Stomach (tissue), 9 donors: ENCODE results near the gene AMPD3. TPM values are rescaled to one million over a fixed set of nuclear protein-coding genes. Genes with fewer than 3 reads are reported as not detected.
A peak's percentile ranks its signal among the peaks of the same experiment; 100 is the strongest.

Experiments
- DNase-seq, 2 donors: peaks; one replicate each; pipeline versions ENCODE4 v3.0.0 to v3.0.0-alpha.2; 2013 to 2019
- H3K27ac ChIP-seq, 5 donors: fragments of 200-600 bp in 4 of 5; sonication (generic) in 4 of 5; one replicate each; pipeline ENCODE4 v1.5.1; 2013 to 2019; ENCODE audit warnings: mild to moderate bottlenecking in 1 of 5, moderate library complexity in 1 of 5
- H3K27me3 ChIP-seq, 3 donors: fragments of 200-600 bp; sonication (generic); one replicate each; pipeline ENCODE4 v1.5.1; 2017 to 2019; ENCODE audit warnings: mixed run types in 1 of 3
- H3K36me3 ChIP-seq, 4 donors: fragments of 200-600 bp; sonication (generic); 1 replicate in 3 of 4; 2 replicates in 1 of 4; pipeline ENCODE4 v1.5.1; 2016 to 2019
- H3K4me1 ChIP-seq, 4 donors: fragments of 200-600 bp; sonication (generic); one replicate each; pipeline ENCODE4 v1.5.1; 2016 to 2019
- H3K4me3 ChIP-seq, 4 donors: fragments of 200-600 bp; sonication (generic) in 3 of 4; one replicate each; pipeline ENCODE4 v1.5.1; 2016 to 2019; ENCODE audit warnings: mild to moderate bottlenecking in 1 of 4
- H3K9me3 ChIP-seq, 4 donors: fragments of 200-600 bp; sonication (generic); one replicate each; pipeline ENCODE4 v1.5.1; 2016 to 2019
- EP300 ChIP-seq: sonication (generic); formaldehyde crosslinking; IDR thresholded peaks from one replicate; pipeline ENCODE4 v1.6.1; 2017; ENCODE audit warnings: antibody characterized with exemption
- POLR2A ChIP-seq, 4 donors: fragments of 450-650 bp; IDR thresholded peaks; one replicate each; pipeline ENCODE4 v1.6.1; 2016; ENCODE audit warnings: antibody characterized with exemption in 4 of 4, control low read depth in 2 of 4, mild to moderate bottlenecking in 1 of 4, moderate library complexity in 1 of 4
- POLR2AphosphoS5 ChIP-seq, 3 donors: sonication (generic); formaldehyde crosslinking; IDR thresholded peaks; one replicate each; pipeline ENCODE4 v1.6.1; 2016; ENCODE audit warnings: antibody characterized with exemption in 3 of 3
- WGBS, 5 donors: extraction: QIAGEN DNeasy Blood & Tissue Kit in 3 of 5; methylation state at CpG; one replicate each; pipeline versions ENCODE4 v1.1.5 to v1.1.7; 2013 to 2018; 5-methylcytosine and 5-hydroxymethylcytosine counted together
- intact Hi-C: fragments of 100-400 bp; cut with DNase I; formaldehyde crosslinking; loops from one replicate; pipeline ENCODE4 v1.15.1; 2023; ENCODE audit warnings: low total_unique reads
- polyA plus RNA-seq, 3 donors: library from polyadenylated mRNA; stranded (reverse); fragments of 200-250 nt; gene quantifications; one replicate each; pipeline ENCODE4 v1.2.3, GENCODE V29; 2013
- total RNA-seq, 5 donors: library from RNA; depleted of rRNA; stranded (reverse); fragments of >200 nt; gene quantifications; one replicate each; pipeline versions ENCODE4 v1.1.0 to v1.2.3, GENCODE V29; 2014 to 2016
- TF ChIP-seq, protein P1 (sequence below), 7 experiments: fragments of 450-650 bp in 4 of 7; fragments of 200-600 bp in 3 of 7; sonication (generic) in 3 of 7; IDR thresholded peaks; one replicate each; pipeline ENCODE4 v1.5.1; 2016 to 2019; ENCODE audit warnings: antibody characterized with exemption in 7 of 7, control low read depth in 2 of 7, mild to moderate bottlenecking in 1 of 7
- donor health status: healthy with polysubstance abuse.
- donor health status: Bipolar disorder and iron deficiency.
- donor health status: healthy.

The AMPD3 gene
- total and polyA plus RNA-seq, 8 donors = 4.1 to 20.4 (median 8.5) TPM

DNA sequence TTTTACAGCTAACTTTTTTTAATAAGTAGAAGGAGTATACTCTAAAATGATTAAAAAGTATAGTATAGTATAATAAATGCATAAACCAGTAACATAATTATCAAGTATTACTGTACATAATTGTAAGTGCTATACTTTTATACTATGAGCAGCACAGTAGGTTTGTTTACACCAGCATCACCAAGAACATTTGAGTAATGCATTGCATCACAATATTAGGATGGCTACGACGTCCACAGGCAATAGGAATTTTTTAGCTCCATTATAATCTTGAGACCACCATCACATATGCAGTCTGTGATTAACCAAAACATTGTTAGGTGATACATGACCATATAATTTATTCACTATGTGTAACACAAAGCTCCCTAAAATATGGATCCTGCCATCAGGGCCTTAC lies 65.5 kb downstream of the AMPD3 start:
- Histone ChIP-seq H3K36me3 (peaks cover 12 to 68% (median 65%) of the 10 kb centered on the region in 4 donors), H3K27ac (no peak overlapping the region), H3K4me3 (no peak overlapping the region), H3K9me3 (no peaks in the 10 kb centered on the region), H3K27me3 (no peaks in the 10 kb centered on the region), H3K4me1 (peaks cover 0 to 22% (median 3%) of the 10 kb centered on the region in 4 donors)
- TF ChIP-seq EP300 (no peak), POLR2AphosphoS5 (IDR thresholded peaks at IDR 0.05) (no peak), POLR2A (IDR thresholded peaks at IDR 0.05) (no peak)
- TF ChIP-seq, protein P1, sequence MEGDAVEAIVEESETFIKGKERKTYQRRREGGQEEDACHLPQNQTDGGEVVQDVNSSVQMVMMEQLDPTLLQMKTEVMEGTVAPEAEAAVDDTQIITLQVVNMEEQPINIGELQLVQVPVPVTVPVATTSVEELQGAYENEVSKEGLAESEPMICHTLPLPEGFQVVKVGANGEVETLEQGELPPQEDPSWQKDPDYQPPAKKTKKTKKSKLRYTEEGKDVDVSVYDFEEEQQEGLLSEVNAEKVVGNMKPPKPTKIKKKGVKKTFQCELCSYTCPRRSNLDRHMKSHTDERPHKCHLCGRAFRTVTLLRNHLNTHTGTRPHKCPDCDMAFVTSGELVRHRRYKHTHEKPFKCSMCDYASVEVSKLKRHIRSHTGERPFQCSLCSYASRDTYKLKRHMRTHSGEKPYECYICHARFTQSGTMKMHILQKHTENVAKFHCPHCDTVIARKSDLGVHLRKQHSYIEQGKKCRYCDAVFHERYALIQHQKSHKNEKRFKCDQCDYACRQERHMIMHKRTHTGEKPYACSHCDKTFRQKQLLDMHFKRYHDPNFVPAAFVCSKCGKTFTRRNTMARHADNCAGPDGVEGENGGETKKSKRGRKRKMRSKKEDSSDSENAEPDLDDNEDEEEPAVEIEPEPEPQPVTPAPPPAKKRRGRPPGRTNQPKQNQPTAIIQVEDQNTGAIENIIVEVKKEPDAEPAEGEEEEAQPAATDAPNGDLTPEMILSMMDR (IDR thresholded peaks at IDR 0.05) = no peak
- WGBS, 5 donors = 90 to 96% (median 94%) methylated on average over 2 of the region's 2 CpGs
- no peak for DNase-seq
- intact Hi-C loops = no loop called here

DNA sequence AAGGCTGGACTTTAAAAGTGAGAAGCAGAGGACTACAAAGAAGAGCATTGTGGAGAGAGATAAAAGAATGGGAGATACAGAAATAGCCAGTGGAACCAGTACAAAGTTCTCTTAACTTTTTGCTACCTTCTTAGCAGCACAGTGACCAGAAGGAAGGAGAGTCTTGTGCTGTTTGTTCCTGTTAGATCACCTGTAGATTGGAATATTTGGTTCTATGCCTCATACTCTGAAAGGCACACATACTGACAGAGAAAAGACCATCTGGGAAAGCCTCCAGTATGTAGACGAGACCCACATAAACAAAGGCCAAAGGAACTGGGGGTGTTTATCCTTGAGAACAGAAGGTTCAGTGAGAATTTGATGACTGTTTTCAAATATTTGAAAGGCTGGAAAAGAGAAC lies 67.2 kb downstream of the AMPD3 start:
- H3K27ac ChIP-seq = peak overlapping the region in 1 of 5 donors; percentile 9
- 53 to 68% (median 66%) methylated on average over 1 of the region's 1 CpG for WGBS, 5 donors

DNA sequence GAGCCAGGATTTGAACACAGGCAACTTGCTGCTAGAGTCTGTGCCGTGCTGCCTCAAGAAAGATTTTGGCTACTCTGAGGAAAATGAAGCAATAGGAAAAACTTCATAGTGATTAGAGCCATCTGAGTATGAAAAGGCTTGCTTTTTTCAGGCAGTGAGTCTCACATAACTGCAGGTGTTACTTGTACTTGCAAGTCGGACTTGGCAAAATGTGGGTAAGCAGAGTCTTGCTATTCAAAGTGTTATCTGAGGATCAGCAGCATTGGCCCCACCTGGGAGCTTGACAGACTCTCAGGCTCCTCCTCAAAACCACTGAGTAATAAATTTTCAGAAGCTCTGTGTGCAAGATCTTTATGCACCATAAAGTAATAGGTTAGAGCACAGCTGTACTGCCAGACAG lies 67.9 kb downstream of the AMPD3 start:
- WGBS, 5 donors = 44 to 62% (median 58%) methylated on average over 2 of the region's 2 CpGs
- H3K27ac ChIP-seq = peak overlapping the region in 1 of 5 donors; percentile 9

More for the DNA sequence above, 67.2 kb downstream of the AMPD3 start:
- DNase-seq = no peak
- no peak overlapping the region for H3K4me3 ChIP-seq
- intact Hi-C loops = no loop called here
- H3K27me3 ChIP-seq = no peaks in the 10 kb centered on the region
- peaks cover 12 to 81% (median 74%) of the 10 kb centered on the region in 4 donors for H3K36me3 ChIP-seq
- TF ChIP-seq POLR2AphosphoS5 (IDR thresholded peaks at IDR 0.05) (no peak), EP300 (no peak), POLR2A (IDR thresholded peaks at IDR 0.05) (no peak)
- TF ChIP-seq, protein P1 (IDR thresholded peaks at IDR 0.05) = no peak
- H3K9me3 ChIP-seq = no peaks in the 10 kb centered on the region
- H3K4me1 ChIP-seq = peaks cover 0 to 29% (median 4%) of the 10 kb centered on the region in 4 donors

DNA sequence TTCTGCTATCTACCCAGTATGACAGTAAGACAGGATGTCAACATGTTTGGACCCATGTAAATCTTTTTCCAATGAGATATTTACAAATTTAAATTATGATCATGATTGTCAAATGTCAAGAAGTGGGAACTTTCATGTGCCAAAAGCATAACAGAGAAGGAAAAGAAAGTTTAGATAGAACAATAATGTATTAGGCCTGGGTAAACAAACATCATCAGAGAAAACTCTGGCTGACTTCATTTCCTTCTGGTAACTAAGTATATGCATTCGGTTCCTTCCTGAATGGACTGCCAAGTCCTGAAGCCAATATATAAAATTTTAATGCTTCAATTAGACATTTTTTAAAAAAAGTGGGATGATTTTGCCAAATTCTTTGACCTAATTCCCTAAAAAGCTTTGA lies 69.4 kb downstream of the AMPD3 start:
- Histone ChIP-seq H3K27ac (no peak overlapping the region), H3K9me3 (no peaks in the 10 kb centered on the region), H3K4me1 (peaks cover 0 to 49% (median 9%) of the 10 kb centered on the region in 4 donors), H3K4me3 (no peak overlapping the region), H3K36me3 (peaks cover 14 to 90% (median 86%) of the 10 kb centered on the region in 4 donors), H3K27me3 (no peaks in the 10 kb centered on the region)
- TF ChIP-seq EP300 (no peak), POLR2AphosphoS5 (IDR thresholded peaks at IDR 0.05) (no peak), POLR2A (IDR thresholded peaks at IDR 0.05) (no peak)
- TF ChIP-seq, protein P1 (IDR thresholded peaks at IDR 0.05) = no peak
- intact Hi-C loops = no loop called here
- DNase-seq = peak in 1 of 2 donors; percentile 19
- WGBS, 5 donors = 26 to 42% (median 41%) methylated on average over 1 of the region's 1 CpG

More for the DNA sequence above, 67.9 kb downstream of the AMPD3 start:
- Histone ChIP-seq H3K27me3 (no peaks in the 10 kb centered on the region), H3K36me3 (peaks cover 12 to 87% (median 79%) of the 10 kb centered on the region in 4 donors), H3K4me3 (no peak overlapping the region), H3K4me1 (peaks cover 0 to 35% (median 5%) of the 10 kb centered on the region in 4 donors), H3K9me3 (no peaks in the 10 kb centered on the region)
- TF ChIP-seq POLR2AphosphoS5 (IDR thresholded peaks at IDR 0.05) (no peak), EP300 (no peak), POLR2A (IDR thresholded peaks at IDR 0.05) (no peak)
- TF ChIP-seq, protein P1 (IDR thresholded peaks at IDR 0.05) = no peak
- intact Hi-C loops = no loop called here
- no peak for DNase-seq
